Measurements from ENCODE around the gene STRA8.

The STRA8 gene, protein sequence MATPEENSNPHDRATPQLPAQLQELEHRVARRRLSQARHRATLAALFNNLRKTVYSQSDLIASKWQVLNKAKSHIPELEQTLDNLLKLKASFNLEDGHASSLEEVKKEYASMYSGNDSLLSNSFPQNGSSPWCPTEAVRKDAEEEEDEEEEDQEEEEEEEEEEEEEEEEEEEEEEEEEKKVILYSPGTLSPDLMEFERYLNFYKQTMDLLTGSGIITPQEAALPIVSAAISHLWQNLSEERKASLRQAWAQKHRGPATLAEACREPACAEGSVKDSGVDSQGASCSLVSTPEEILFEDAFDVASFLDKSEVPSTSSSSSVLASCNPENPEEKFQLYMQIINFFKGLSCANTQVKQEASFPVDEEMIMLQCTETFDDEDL

DNA sequence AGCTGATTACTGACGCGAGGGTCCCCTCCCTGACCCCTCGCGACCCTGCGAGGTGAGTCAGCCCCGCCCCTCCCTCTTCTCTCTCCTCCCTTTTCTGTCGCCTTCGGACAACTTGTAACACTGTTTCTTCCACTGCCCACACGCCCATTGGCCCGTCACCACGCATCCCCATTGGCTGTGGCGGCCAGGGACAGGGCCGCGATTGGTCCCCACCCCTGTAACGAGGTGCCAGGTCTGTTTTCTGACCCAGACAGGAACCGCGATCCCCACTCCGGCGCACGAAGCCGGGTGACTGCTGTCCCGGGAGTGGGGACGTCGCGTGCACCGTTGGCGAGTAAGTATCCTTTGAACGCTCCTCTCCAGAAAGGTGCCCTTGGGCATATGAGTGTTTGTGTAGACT, at the start of gene STRA8:
TSS of gene STRA8 (plus strand) at position 269 of the 400 bp plus-strand sequence. CDS start 6,687 bp downstream, outside the sequence.
- no peak for DNase-seq

DNA sequence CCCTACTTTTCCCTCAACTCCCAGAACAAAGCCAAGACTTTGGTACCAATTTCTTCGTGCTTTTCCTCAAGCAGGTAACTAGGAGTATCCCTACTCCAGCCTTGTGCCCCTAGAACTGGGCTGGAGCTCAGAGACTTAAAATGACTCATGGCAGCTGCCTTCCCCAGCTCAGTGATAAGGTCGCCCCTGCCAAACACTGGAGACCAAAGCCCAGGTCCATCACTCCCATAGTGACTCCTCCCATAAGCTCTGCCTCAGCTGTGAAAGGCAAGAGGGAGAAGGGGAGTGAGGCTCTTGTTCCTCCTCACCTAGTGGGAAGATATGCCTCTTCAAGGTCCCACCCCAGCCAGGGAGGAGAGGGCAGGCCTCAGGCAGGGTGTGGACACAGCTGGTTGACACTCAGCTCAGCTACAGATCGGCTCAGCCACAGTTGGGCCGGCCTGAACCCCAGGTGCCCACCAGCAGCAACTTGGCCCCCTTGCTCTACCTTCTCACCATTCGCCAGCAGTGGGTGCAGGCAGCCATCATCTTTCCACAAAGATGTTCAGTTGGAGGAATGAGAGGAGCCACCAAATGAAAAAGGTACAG, 49.3 kb upstream of the STRA8 start:
- no peak for DNase-seq

DNA sequence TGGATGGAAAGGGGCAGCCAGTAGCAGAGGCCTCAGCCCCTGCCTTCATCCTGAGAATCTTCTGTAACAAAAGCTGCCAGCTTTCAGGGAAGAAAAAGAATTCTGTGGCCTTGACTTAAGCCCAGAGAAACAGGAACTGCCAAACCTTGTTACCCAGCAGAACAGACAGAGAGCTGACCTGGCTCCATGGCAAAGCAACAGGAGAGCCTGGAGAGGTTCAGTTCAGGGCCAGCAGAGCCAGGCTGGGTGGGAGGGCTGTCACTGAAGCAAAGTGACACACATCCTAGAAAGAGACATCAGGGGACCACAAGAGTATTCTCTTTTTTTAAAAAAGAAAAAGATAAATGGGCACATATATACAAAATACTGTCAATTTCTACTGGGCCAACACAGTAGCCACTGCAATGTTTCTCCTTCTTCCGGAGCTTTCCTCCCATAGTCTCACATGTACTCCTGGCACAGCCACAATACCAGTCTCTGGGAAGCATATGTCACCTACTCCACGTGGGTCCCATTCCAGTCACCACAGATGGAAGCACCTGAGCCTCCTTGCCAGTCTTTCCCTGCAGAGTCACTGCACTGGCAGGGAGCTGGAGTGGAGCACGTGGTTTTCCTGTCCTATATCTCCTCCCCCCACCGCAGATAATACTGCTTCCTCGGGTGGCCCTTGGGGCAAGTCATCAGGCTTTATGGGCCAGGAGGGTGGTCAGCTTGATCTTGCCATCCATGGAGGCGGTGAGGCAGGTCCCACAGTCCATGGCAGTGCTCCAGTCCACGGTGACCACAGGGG, 48.0 kb upstream of the STRA8 start:
- peak; percentile 59 for DNase-seq

DNA sequence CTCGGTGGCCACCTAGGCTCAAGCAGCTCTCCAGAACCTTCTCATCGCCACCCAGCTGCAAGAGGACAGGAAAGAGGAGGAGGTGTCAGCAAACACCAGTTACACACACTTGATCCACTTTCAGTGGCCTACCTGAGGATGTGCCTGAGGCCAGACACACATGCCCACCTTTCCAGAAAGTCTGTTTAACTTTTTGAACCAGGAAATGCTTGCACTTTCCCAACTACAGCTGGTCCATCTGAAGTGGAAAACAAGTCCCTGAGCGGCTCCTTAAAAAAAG, 47.4 kb upstream of the STRA8 start:
- no peak for DNase-seq

DNA sequence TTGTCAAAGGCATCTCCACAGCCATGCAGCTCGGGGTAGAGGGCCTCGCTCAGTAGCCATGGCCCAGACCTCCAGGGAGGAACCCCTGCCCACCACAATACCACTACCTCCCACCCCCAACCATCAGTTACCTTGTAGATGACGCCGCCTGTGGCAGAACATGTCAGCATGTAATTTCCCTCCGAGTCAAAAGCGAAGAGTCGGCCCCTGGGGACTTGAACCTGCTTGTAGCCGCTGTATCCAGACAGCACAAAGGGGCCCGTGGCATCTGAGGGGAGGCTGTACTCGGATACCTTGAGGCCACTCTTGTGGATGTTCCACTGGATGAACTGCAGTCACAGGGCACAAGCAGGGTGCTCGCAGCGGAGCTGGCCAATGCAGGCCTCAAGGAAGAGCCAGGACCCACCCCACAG, 46.8 kb upstream of the STRA8 start:
- peak; percentile 45 for DNase-seq

DNA sequence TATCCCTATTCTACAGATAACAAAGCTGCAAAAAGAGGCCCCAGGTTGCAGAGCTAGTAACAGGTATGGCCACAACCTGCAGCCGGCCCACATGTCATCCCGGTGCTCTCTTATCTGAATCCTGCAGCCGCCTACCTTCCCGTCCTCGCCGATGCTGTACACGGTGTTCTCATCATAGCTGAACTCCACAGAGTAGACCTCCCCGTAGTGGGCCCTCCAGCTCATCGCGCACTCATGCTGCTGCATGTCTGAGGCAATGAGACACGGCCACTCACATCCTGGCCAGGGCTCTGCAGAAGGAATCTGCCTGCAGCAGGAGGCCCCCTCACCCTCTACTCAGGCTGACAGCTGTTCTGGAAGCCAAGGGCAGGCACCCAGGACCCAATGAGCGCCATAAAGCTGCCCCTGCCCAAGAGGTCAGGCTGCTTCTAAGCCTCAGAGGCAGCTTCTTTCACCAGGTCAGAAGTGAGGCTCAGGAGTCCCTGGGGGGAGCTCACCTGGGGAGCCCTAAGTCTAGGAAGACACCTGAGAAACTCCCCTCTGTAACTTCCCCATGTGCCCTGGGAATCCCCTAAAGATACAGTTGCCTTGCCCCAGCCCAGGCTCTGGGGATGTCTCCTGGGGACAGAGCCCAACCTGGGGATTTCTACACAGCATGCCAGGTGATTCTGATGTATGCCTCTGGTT, 45.2 kb upstream of the STRA8 start:
- DNase-seq: peak; percentile 58

DNA sequence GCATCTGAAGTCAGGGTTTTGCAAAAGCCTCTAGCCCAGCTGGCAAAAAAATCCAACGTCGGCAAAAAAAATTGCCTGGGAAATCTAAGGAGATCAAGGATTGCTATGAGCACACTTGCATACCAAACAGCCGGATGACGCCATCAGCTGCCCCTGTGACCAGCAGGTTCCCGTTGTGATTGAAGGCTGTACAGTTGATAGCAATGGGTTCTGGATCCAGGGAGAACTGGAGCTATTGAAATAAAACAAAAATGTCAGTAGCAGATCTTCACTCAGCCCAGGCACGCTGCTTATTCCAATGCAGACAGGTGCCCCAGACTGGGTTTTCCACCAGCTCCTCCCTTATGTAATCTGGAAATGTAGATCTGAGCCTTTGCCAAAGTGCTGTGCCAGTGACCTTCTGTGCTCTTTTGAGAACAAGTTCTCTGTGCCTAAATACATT, 44.4 kb upstream of the STRA8 start:
- DNase-seq: peak; percentile 17

DNA sequence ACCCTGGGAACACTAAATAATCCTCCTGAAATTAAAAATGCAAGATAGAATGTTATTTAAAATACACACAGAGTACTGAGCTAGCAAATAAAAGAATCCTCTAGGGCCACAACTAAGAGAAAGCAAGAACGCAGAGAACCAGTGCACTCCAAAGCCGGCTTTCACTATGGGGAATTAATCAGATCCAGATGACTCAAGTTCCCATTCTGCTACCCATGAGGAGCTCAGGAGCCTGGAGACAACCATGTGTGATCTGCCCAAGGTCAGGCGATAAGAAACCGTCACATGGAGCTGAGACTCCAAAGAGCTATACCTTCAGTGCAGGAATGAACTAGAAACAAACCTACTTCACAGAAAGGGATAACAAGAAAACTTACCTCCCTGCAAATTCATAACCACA, 43.7 kb upstream of the STRA8 start:
- DNase-seq: no peak

DNA sequence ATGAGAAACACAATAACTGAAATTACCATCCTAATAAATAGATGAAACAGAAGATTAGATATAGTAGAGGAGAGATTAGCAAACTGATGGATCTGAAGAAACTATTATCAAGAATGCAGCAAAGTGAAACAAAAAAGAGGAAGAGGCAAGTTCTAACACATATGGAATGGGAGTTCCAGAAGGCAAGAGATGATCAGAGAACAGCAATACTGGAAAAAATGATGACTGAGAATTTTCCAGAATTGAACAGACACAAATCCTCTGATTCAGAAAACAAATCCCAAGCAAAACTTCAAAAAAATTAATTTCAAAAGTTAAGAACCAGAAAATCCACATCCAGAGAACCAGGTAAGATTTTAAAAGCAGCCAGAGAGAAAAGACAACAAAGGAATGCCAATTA, 42.9 kb upstream of the STRA8 start:
- no peak for DNase-seq

DNA sequence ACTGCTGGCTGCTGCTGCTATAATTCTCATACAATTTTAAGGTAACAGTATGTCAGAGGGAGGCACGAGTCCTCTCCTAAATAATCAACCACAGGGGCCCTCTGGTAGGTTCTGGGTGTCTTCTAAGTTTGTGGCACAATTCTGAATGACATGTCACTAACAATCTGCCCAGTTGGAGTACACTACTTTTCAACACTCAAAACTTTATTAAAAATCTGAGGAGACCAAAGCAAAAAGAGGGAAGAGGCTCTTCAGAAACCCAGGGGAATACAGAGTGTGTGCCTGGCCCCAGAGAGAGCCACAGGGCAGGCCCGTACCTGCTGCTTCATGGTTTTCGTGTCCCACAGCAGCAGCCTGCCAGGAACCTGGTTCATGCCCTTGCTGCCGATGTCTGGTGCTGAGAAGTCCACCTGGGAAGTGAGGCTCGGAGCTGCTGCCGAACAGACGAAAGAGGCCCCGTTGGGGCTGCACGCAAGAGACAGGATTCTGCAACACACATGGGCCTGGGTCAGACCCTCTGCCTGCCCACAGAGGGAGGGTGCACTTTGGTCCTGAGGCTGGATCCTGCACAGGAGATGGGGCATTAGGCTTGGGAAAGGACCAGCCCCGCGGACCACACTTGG, 40.6 kb upstream of the STRA8 start:
- no peak for DNase-seq

DNA sequence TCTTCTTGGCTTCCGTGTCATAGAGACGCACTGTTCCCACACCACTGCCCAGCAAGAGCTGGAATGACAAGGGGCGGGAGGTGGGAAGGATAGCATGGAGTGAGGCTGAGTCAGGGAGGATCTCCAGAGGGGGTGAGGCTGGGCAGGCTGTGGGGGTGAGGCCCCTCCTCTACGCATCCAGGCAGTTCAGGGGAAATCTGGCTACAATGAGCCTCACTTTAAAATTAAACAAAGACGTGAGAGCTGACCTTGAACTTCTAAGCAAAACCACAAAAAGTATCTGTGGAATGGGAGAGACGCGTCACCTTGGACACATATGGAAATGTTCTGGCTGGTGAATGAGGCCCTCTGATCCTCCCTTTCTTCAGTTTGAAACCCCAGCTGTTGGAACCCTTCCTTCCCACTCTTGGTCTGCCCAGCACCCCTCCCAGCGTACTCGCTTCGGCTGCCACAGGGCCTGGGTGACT, 40.0 kb upstream of the STRA8 start:
- peak; percentile 14 for DNase-seq

DNA sequence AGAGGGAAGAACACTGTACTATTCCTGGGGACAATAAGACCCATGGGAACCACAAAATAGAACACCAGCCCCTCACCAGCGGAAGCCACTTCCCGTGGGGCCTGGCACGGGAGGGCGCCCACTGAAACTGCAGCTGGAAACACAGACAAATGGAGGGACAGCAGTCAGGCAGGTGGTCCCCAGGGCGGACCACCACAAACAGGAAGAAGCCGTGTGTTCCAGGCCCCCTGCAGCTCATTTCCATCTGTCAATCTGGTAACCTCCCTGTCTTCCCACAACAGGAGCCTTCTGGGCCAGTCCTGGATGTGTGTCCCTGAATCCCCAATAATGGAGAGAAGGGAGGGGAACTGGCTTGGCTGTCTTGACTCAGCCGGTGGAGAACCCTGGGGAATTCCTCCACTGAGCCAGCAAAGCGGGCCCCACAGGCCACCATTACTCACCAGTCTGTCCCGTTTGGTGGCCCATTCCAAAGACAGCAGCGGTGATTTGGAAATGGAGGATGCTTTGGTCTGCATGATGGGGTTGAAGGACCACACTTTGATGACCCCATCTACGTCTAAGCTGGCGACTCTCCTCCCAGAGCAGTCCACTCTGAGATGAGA, 39.0 kb upstream of the STRA8 start:
- no peak for DNase-seq

DNA sequence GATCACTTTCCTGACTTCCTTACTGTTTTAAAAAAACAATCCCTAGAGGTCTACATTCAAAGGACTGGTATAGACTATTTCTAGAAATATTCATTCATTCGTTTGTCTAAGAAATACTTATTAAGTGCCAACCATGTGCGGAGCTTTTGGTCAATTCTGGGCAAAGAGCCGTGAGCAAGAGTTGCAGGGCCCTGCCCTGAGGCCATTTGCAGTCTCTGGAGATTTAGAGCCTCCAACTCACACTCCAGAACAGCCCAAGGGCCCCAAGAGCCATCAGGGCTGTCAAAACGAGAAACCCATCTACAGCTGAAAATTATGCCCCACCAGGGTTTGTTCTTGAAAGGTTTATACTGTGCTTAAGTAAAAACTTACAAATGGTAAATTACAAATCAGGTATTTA, 38.5 kb upstream of the STRA8 start:
- no peak for DNase-seq

DNA sequence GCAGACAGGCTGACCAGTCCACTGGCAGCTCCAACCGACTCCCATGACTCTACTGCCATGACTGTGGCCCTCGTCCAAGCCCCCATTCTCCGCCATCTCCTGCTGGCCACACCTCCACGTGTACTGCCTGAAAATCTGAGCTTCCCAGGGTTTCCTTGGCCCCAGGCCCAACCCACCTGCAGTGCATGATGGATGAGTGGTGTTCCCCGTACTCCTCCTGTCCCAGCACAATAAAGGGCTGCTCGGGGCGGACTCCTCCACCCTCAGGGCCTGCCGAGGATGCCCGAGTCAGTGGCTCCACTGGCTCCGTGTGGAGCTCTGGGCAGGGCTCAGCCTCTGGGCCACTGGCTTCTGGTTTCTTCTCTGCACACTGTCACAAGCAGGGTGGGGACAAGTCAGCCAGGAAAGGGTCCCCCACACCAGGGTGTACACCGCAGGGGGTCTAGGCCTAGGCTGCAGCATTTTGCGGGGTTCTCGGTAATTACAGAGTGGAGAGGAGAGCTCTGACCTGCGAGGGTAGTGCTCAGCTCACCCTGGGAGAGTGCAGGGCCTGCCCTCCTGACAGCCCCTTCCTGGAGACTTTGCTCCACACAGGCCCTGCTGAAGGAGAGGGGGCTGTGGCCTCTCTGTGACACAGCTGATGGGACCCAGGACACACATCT, 37.5 kb upstream of the STRA8 start:
- no peak for DNase-seq

DNA sequence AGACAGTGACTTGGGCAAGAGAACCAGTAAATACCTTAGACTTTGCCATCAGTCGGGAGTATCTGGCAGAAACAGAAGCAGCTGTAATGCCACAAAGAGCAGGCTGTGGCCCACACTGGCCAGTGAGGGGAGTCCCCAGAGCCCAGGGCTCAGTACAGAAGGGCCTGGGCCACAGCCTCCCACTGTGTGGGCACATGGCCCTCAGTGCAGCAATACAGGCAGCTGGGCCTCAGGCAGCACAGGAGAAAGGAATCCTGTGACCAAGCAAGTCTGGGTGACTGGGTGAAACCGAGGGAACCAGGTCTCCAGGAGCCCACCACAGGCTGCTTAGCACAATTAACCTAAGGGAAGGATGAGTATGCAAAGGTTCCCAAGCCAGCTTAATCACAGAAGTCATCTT, 36.3 kb upstream of the STRA8 start:
- no peak for DNase-seq

DNA sequence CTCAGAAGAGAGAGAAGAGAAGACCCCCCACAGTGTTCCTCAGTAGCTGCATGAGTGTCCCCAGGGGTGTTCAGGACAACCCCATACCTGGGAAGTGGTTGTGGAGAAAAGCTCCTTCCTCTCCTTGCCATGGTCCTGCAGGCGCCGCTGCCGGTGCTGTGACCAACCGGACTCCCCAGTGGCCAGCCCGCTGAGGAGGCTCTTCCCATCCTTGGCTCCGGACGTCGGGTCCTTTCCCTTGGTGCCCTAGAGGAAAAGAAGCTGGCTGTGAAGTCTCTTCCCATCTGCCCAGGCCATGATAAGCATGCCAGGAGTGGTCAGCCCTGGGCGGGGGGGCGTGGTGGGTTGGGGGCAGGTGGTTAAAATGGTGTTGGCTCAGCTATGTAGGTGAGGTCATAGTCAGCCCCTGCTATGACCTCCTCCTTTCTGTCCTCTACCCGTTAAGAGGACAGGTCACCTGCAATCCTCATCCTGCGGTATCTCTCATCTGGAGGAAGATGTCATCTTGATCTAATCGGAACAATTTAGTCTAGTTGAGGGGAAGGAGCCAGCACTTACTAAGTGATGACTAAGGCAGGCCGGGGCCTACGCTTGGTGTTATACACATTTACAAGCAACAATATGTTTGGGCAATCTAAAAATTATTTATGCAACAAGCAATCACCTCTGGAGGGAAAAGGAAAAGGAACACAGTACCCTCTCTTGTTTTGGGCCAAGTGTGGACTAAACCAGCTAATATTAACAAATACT, 35.6 kb upstream of the STRA8 start:
- no peak for DNase-seq

DNA sequence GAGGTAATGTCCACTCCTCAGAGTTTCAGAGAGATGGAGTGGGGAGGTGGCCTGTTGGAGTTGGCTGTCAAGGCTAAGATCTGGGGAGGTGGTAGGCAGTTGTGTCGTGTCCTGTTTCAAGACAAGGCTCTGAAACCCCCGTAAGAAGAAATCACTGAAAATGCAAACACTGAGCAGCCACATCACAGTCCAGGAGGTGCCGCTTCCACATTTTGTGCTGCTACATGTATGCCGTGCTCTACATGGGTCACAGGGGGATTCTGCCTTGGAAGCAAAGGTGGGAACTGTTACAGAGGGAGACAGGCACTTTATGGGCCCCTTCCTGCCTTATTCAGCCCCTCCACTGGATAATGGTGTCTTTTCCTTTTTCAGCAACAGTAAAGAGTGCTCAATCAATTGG, 34.2 kb upstream of the STRA8 start:
- no peak for DNase-seq

DNA sequence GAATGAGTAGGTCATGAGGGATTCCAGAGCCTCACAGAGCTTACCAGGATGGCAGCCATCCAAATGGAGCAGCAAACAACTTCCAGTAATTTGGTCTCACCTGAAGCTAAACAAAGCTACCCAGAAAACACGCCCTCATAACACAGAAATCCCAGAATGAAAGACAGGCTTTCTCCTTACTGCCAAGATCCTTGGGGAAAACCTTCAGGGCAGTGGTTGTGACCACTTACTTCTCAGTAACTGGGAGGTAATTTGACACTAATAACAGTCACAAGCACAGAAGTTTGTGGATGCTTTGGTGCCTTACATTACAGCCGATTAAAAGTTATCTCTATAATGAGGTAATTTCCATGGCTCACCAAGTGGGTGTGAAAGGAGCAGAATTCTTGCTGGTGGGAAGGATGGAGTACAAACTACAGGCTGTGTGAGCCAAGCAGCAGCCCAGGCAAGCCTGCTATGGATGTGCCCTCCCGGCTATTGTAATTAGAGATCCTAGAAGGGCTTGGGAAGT, 32.8 kb upstream of the STRA8 start:
- no peak for DNase-seq

DNA sequence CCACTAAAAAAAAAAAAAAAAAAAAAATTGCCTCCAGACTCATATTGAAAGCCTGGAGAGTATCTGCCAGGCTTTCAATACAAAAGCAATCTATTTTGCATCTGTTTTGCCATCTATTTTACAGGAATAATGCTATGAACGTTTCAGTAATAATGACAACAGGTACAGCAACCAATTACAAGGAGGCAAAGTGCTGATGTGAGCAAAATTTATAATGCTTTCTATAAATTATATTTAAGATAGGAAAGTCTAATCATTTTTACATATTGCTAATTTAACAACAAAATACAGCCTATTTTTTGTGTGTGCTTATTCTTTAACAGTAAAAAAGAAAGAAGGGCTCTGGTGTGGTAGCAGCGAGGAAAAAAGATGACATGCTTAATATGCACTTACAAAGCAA, 32.3 kb upstream of the STRA8 start:
- DNase-seq: no peak

DNA sequence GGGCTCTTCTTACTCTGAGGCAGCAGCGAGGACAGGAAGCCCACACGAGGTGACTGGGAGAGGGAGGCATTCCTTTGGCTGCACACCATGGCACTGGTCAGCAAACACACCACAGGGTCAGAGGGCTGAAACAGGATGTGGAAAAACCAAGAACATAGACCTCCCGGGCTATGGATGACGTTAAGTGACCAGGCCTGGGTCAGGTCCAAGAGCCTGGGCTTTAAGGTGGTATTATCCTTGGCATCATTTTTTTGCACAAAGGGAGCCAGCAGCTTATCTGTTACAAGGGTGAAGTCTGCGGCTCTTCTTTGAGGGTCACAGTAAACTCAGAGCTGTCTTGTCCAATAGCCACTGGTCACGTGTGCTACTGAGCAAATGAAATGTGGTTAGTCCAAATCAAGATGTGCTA, 29.3 kb upstream of the STRA8 start:
- DNase-seq: no peak

DNA sequence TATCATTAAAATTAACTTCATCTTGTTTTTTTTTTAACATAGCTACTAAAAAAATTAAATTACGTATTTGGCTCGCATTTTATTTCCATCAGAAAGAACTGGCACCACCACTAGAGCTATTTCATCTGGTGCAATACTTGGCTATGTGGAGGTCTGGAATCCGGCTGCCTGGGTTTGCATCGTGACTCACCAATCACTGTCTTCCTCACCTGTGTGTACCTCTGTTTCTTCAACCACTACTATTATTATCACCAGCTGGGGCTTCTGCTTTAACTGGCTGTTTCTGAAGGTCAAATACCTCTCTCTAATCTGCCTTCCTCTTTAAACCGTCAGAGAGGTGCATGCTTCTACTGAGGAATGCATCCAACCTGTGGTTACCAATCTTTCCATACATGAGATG, 28.8 kb upstream of the STRA8 start:
- DNase-seq: no peak

Data from activated effector memory CD4-positive, alpha-beta T cell treated with anti-CD3 and anti-CD28 coated beads, Interleukin-2, amount 50 U/mL, for 16 hours (primary cell).